ENCODE data around the gene LZIC. TPM values are rescaled to one million over a fixed set of nuclear protein-coding genes. Genes with fewer than 3 reads are reported as not detected.

The LZIC gene
- total and polyA plus RNA-seq, 2 of the 8 experiments (the other 6 are each of a cell fraction or from before 2014, with no cell fraction given): 4.8 to 20.3 TPM

DNA sequence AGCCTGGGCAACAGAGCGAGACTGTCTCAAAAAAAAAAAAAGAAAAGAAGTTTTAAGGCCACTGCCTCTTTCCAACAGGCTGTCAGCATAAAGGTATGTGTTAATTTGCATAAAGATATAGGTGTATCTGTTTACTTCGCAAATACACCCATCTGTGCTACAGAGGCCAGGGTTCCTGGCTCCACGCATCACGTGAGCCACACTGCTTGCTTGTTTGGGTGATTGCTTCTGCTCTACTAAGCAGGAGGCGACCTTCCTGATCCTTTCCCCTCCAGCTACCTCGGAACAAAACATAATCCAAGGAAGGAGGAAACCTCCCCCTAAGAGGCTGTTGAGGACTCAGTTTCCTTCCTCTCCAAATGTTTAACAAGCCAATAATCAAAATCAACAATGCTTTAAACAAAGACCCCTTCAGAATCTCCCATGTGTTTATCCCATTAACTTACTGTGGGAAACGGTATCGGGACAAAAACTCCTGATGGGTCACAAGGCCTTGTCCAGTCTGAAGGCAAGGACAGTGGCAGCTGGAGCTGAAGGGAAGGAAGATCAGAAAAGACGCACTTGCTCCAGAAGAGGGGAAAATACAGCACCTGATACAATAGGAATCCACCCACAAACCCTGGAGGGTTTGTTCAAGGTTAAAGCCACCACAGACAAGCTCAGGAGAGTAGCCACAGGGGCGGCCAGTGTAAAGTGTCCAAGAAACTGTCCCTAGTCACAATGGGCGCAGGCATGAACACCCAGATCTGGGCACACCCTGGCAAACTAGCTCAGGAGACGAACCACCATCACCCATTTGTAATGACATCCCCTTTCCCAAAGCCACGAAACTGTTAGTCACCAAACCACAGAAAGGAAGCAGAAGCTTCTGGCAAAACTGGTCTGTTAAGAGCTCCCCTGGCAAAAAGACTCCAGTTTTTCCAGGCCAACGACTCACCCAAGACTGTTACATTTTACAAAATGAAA lies 50.3 kb downstream of the LZIC start (continued):
- TF ChIP-seq, protein P1, sequence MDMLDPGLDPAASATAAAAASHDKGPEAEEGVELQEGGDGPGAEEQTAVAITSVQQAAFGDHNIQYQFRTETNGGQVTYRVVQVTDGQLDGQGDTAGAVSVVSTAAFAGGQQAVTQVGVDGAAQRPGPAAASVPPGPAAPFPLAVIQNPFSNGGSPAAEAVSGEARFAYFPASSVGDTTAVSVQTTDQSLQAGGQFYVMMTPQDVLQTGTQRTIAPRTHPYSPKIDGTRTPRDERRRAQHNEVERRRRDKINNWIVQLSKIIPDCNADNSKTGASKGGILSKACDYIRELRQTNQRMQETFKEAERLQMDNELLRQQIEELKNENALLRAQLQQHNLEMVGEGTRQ (IDR thresholded peaks at IDR 0.05; ENCODE audit: low read length): no peak
- TF ChIP-seq FOSL1 (IDR thresholded peaks at IDR 0.05; ENCODE audit: insufficient read depth, low read depth, low read length) (no peak), ZNF274 (IDR thresholded peaks at IDR 0.05; ENCODE audit: borderline replicate concordance, extremely low read depth, low read length) (no peak), CBX8 (IDR thresholded peaks at IDR 0.05; ENCODE audit: borderline replicate concordance, low read depth, low read length) (no peak), TAF1 (IDR thresholded peaks at IDR 0.05; ENCODE audit: low read depth, low read length) (no peak), TCF12 (IDR thresholded peaks at IDR 0.05; ENCODE audit: low read depth, low read length) (no peak)
